H9 (cell line): Measurements from ENCODE around the gene CYB5R2. TPM values are rescaled to one million over a fixed set of nuclear protein-coding genes. Genes with fewer than 3 reads are reported as not detected.

Source experiments
- DNase-seq: peaks from one replicate; pipeline ENCODE4 v3.0.0-alpha.2; 2017
- H2AFZ ChIP-seq: one replicate; pipeline ENCODE4 v1.6.1; 2013; ENCODE audit warnings: mild to moderate bottlenecking, low read length, control low read depth, moderate library complexity
- H2AK5ac ChIP-seq: 2 replicates; pipeline ENCODE4 v1.6.1; 2013; ENCODE audit warnings: low read length, control low read depth, mixed read lengths; ENCODE audit not compliant: insufficient read length
- H2BK120ac ChIP-seq: one replicate; pipeline ENCODE4 v1.6.1; 2013; ENCODE audit warnings: low read depth, mild to moderate bottlenecking, low read length, control low read depth, inconsistent platforms; ENCODE audit not compliant: poor library complexity, severe bottlenecking
- H2BK12ac ChIP-seq: 2 replicates; pipeline ENCODE4 v1.6.1; 2013; ENCODE audit warnings: low read length, control low read depth, mixed read lengths, low read depth; ENCODE audit not compliant: insufficient read length
- H2BK15ac ChIP-seq: 2 replicates; pipeline ENCODE4 v1.6.1; 2013; ENCODE audit warnings: low read depth, low read length, control low read depth
- H2BK20ac ChIP-seq: one replicate; pipeline ENCODE4 v1.6.1; 2013; ENCODE audit warnings: low read depth, mild to moderate bottlenecking, low read length, control low read depth, inconsistent platforms; ENCODE audit not compliant: poor library complexity, severe bottlenecking
- H2BK5ac ChIP-seq: 2 replicates; pipeline ENCODE4 v1.6.1; 2013; ENCODE audit warnings: low read length, control low read depth, mixed read lengths; ENCODE audit not compliant: insufficient read length
- H3K14ac ChIP-seq: 2 replicates; pipeline ENCODE4 v1.6.1; 2013; ENCODE audit warnings: low read length, control low read depth; ENCODE audit not compliant: insufficient read depth
- H3K18ac ChIP-seq: 2 replicates; pipeline ENCODE4 v1.6.1; 2013; ENCODE audit warnings: low read depth, mild to moderate bottlenecking, mixed read lengths, low read length, control low read depth; ENCODE audit not compliant: insufficient read length
- H3K23ac ChIP-seq: 2 replicates; pipeline ENCODE4 v1.6.1; 2013; ENCODE audit warnings: low read length, control low read depth, mixed read lengths, low read depth; ENCODE audit not compliant: insufficient read length
- H3K23me2 ChIP-seq: 2 replicates; pipeline ENCODE4 v1.6.1; 2013; ENCODE audit warnings: low read depth, mild to moderate bottlenecking, mixed read lengths, low read length, control low read depth; ENCODE audit not compliant: insufficient read length, poor library complexity, severe bottlenecking
- H3K27ac ChIP-seq: 2 replicates; pipeline ENCODE4 v1.5.1; 2013; ENCODE audit warnings: low read length, control low read depth, mixed read lengths, low read depth; ENCODE audit not compliant: insufficient read length
- H3K27me3 ChIP-seq: 2 replicates; pipeline ENCODE4 v1.6.1; 2013; ENCODE audit warnings: low read length, control low read depth, inconsistent platforms; ENCODE audit not compliant: insufficient read depth
- H3K4ac ChIP-seq: 2 replicates; pipeline ENCODE4 v1.6.1; 2013; ENCODE audit warnings: low read depth, mild to moderate bottlenecking, control low read depth, inconsistent platforms, low read length, moderate library complexity
- H3K4me1 ChIP-seq: 2 replicates; pipeline ENCODE4 v1.6.1; 2013; ENCODE audit warnings: low read length, control low read depth, inconsistent platforms; ENCODE audit not compliant: insufficient read depth
- H3K4me2 ChIP-seq: 2 replicates; pipeline ENCODE4 v1.6.1; 2013; ENCODE audit warnings: low read length, control low read depth, mixed read lengths; ENCODE audit not compliant: insufficient read length, insufficient read depth
- H3K56ac ChIP-seq: 2 replicates; pipeline ENCODE4 v1.6.1; 2013; ENCODE audit warnings: low read depth, mild to moderate bottlenecking, mixed read lengths, low read length, control low read depth; ENCODE audit not compliant: insufficient read length
- H3K79me1 ChIP-seq: 2 replicates; pipeline ENCODE4 v1.6.1; 2013; ENCODE audit warnings: low read depth, mild to moderate bottlenecking, moderate library complexity, low read length, control low read depth, inconsistent platforms; ENCODE audit not compliant: insufficient read depth, poor library complexity, severe bottlenecking
- H3K79me2 ChIP-seq: 2 replicates; pipeline ENCODE4 v1.6.1; 2013; ENCODE audit warnings: low read length, control low read depth, inconsistent platforms; ENCODE audit not compliant: insufficient read depth
- H3K9ac ChIP-seq: 2 replicates; pipeline ENCODE4 v1.6.1; 2013; ENCODE audit warnings: low read length, control low read depth, mixed read lengths; ENCODE audit not compliant: insufficient read length; ENCODE audit errors: extremely low read depth
- H3K9me3 ChIP-seq: one replicate; pipeline ENCODE4 v1.6.1; 2013; ENCODE audit warnings: low read depth, low read length, inconsistent platforms; ENCODE audit not compliant: control insufficient read depth
- H3T11ph ChIP-seq: one replicate; pipeline ENCODE4 v1.6.1; 2013; ENCODE audit warnings: mild to moderate bottlenecking, low read length, control low read depth, inconsistent platforms
- H4K20me1 ChIP-seq: one replicate; pipeline ENCODE4 v1.6.1; 2013; ENCODE audit not compliant: control insufficient read depth, insufficient read length, insufficient read depth
- H4K5ac ChIP-seq: 2 replicates; pipeline ENCODE4 v1.6.1; 2013; ENCODE audit warnings: low read depth, mild to moderate bottlenecking, mixed read lengths, low read length, control low read depth; ENCODE audit not compliant: insufficient read length
- H4K8ac ChIP-seq: replicated peaks from 2 replicates; pipeline ENCODE4 v1.6.1; 2013; ENCODE audit warnings: low read length, control low read depth, mixed read lengths, low read depth; ENCODE audit not compliant: insufficient read length
- H4K91ac ChIP-seq: 2 replicates; pipeline ENCODE4 v1.6.1; 2013; ENCODE audit warnings: low read depth, mild to moderate bottlenecking, moderate library complexity, mixed read lengths, low read length, control low read depth; ENCODE audit not compliant: insufficient read length
- H3K27ac Mint-ChIP-seq, 3 experiments: 2 replicates in 2 of 3; 3 replicates in 1 of 3; pipeline ENCODE4 v1.8.0; 2020 to 2021; ENCODE audit warnings: mixed read lengths in 3 of 3, mild to moderate bottlenecking in 1 of 3, moderate library complexity in 1 of 3
- H3K27me3 Mint-ChIP-seq: 2 replicates; pipeline ENCODE4 v1.8.0; 2021; ENCODE audit warnings: low read depth, mild to moderate bottlenecking, moderate library complexity, mixed read lengths
- H3K36me3 Mint-ChIP-seq, 3 experiments: 2 replicates in 2 of 3; 3 replicates in 1 of 3; pipeline ENCODE4 v1.8.0; 2020 to 2021; ENCODE audit warnings: low read depth in 3 of 3, mixed read lengths in 3 of 3; ENCODE audit not compliant: insufficient read depth in 1 of 3
- H3K4me1 Mint-ChIP-seq, 2 experiments: 2 replicates each; pipeline ENCODE4 v1.8.0; 2020; ENCODE audit warnings: mixed read lengths in 2 of 2
- H3K4me3 Mint-ChIP-seq, 2 experiments: 2 replicates in 1 of 2; 3 replicates in 1 of 2; pipeline ENCODE4 v1.8.0; 2020 to 2021; ENCODE audit warnings: mild to moderate bottlenecking in 2 of 2, mixed read lengths in 2 of 2, moderate library complexity in 1 of 2
- H3K9me3 Mint-ChIP-seq, 2 experiments: 2 replicates in 1 of 2; 3 replicates in 1 of 2; pipeline ENCODE4 v1.8.0; 2020; ENCODE audit warnings: mild to moderate bottlenecking in 2 of 2, mixed read lengths in 2 of 2, moderate library complexity in 1 of 2
- CTCF ChIP-seq: fragments of 200-600 bp; sonication (generic); conservative IDR thresholded peaks from 3 replicates; pipeline ENCODE4 v1.8.0; 2021; ENCODE audit warnings: antibody characterized with exemption, mild to moderate bottlenecking
- WGBS: extraction: QIAGEN DNeasy Blood & Tissue Kit; methylation state at CpG from one replicate; pipeline ENCODE4 v1.1.7; 2013; ENCODE audit warnings: missing lambda C conversion rate, low lambda C conversion rate, mixed read lengths; ENCODE audit not compliant: insufficient read length; ENCODE audit errors: extremely low coverage; 5-methylcytosine and 5-hydroxymethylcytosine counted together
- total RNA-seq: library from RNA; stranded (reverse); gene quantifications from 2 replicates; pipeline ENCODE4 v1.2.1, GENCODE V29; 2021

The CYB5R2 gene
- total RNA-seq, 1 experiment from 2014 or later = 44.5 TPM

- H3K79me2 ChIP-seq = no peaks in the 10 kb centered on the region
- H3K4me1 ChIP-seq = no peaks in the 10 kb centered on the region
- H3K14ac ChIP-seq = no peak overlapping the region
- Mint-ChIP-seq H3K4me3 (no peak overlapping the region), H3K27ac (no peak overlapping the region), H3K27me3 (peaks cover 2% of the 10 kb centered on the region; the same call in 1 of the 2 replicates), H3K36me3 (no peaks in the 10 kb centered on the region), H3K9me3 (no peaks in the 10 kb centered on the region), H3K4me1 (peaks cover 26 to 29% of the 10 kb centered on the region in 2 experiments)
- no peak overlapping the region for H3K4me2 ChIP-seq
- no peak overlapping the region for H3K23ac ChIP-seq
- H3K79me1 ChIP-seq = no peaks in the 10 kb centered on the region
- H3K27ac ChIP-seq = no peak overlapping the region
- no peaks in the 10 kb centered on the region; the same call in 1 of the 2 replicates for H3K27me3 ChIP-seq
- H2BK12ac ChIP-seq = no peak overlapping the region
- no peak overlapping the region for H3T11ph ChIP-seq
- H2AK5ac ChIP-seq = no peak overlapping the region
- no CpG with 5 or more reads among the region's 1 CpG for WGBS
- H2BK15ac ChIP-seq = no peak overlapping the region
- H3K56ac ChIP-seq = no peak overlapping the region
- H2AFZ ChIP-seq = no peak overlapping the region
- no peak overlapping the region for H2BK120ac ChIP-seq
- H3K18ac ChIP-seq = no peak overlapping the region
- H2BK20ac ChIP-seq = no peak overlapping the region
- no peaks in the 10 kb centered on the region for H3K23me2 ChIP-seq
- no peak for DNase-seq
- H3K9me3 ChIP-seq = no peaks in the 10 kb centered on the region
- H2BK5ac ChIP-seq = no peak overlapping the region
- no peak for TF ChIP-seq CTCF
- no peaks in the 10 kb centered on the region for H4K20me1 ChIP-seq
- no peak overlapping the region for H4K5ac ChIP-seq
- H3K4ac ChIP-seq = no peak overlapping the region
- H3K9ac ChIP-seq = no peak overlapping the region
- H4K91ac ChIP-seq = no peak overlapping the region
- H4K8ac ChIP-seq = no peak overlapping the region
These were observed 14.1 kb upstream of the CYB5R2 start for GRCh38 chr11:7687386-7687785.
